IMR-90 (cell line): Measurements from ENCODE around the gene CYTH2. TPM values are rescaled to one million over a fixed set of nuclear protein-coding genes. Genes with fewer than 3 reads are reported as not detected.
"Not testable (repeated sequence)": the region's sequence is repeated elsewhere in the genome, so short reads cannot be mapped to it uniquely, and the experiment has no call there.

ENCODE experiments used
- ATAC-seq: fragments of 200-7000 bp; cut with Tn5 transposase; 2 replicates; pipeline ENCODE4 v1.9.1; 2020; ENCODE audit warnings: low read depth, mild to moderate bottlenecking, moderate library complexity
- BruUV-seq: library from RNA; stranded (reverse); fragments of 400-500 nt; replicated peaks from 2 replicates; lab custom pipeline; 2021; lab: Mats Ljungman, UMichigan
- CTCF ChIA-PET: fragments of 300-600 bp; formaldehyde crosslinking; extraction: SDS; loops from one replicate; lab custom pipeline; 2021; ENCODE audit warnings: antibody characterized with exemption; lab: Yijun Ruan, JAX
- POLR2A ChIA-PET: fragments of 300-600 bp; sonication (Branson Sonifier 250); formaldehyde crosslinking; loops from one replicate; lab custom pipeline; 2022; ENCODE audit warnings: antibody characterized with exemption; ENCODE audit not compliant: unreplicated experiment; lab: Charles Lee
- DNase-seq: peaks from one replicate; pipeline ENCODE4 v3.0.0; 2013
- H2AFZ ChIP-seq: replicated peaks from 2 replicates; pipeline ENCODE3; 2013; ENCODE audit warnings: low read length, mild to moderate bottlenecking; ENCODE audit not compliant: poor library complexity
- H2AK5ac ChIP-seq: 2 replicates; pipeline ENCODE4 v1.6.1; 2013; ENCODE audit warnings: low read depth, low read length, inconsistent platforms
- H2AK9ac ChIP-seq: replicated peaks from 2 replicates; pipeline ENCODE3; 2013; ENCODE audit warnings: mild to moderate bottlenecking, low read depth, low read length, moderate library complexity; ENCODE audit not compliant: poor library complexity
- H2BK120ac ChIP-seq: 2 replicates; pipeline ENCODE4 v1.6.1; 2013; ENCODE audit warnings: low read depth, low read length, inconsistent platforms
- H2BK15ac ChIP-seq: 3 replicates; pipeline ENCODE4 v1.6.1; 2013; ENCODE audit warnings: low read depth, low read length, inconsistent platforms
- H2BK20ac ChIP-seq: 2 replicates; pipeline ENCODE4 v1.6.1; 2013; ENCODE audit warnings: low read depth, mild to moderate bottlenecking, inconsistent platforms, low read length, moderate library complexity
- H2BK5ac ChIP-seq: 2 replicates; pipeline ENCODE4 v1.6.1; 2013; ENCODE audit warnings: mild to moderate bottlenecking, low read depth, low read length, inconsistent platforms; ENCODE audit not compliant: poor library complexity, severe bottlenecking
- H3K14ac ChIP-seq: replicated peaks from 2 replicates; pipeline ENCODE4 v1.6.1; 2013; ENCODE audit warnings: low read depth, low read length, inconsistent platforms
- H3K18ac ChIP-seq: 2 replicates; pipeline ENCODE4 v1.6.1; 2013; ENCODE audit warnings: low read depth, low read length, control low read depth
- H3K23ac ChIP-seq: 2 replicates; pipeline ENCODE4 v1.6.1; 2013; ENCODE audit warnings: low read depth, low read length, inconsistent platforms
- H3K27ac ChIP-seq: 2 replicates; pipeline ENCODE4 v1.5.1; 2013; ENCODE audit warnings: mild to moderate bottlenecking, control low read depth, low read length; ENCODE audit not compliant: insufficient read depth
- H3K27me3 ChIP-seq: 2 replicates; pipeline ENCODE4 v1.6.1; 2013; ENCODE audit warnings: low read length; ENCODE audit not compliant: control insufficient read depth, insufficient read depth
- H3K36me3 ChIP-seq: 2 replicates; pipeline ENCODE4 v1.6.1; 2013; ENCODE audit warnings: low read length, mixed read lengths; ENCODE audit not compliant: control insufficient read depth, insufficient read depth
- H3K4ac ChIP-seq: 2 replicates; pipeline ENCODE4 v1.6.1; 2013; ENCODE audit warnings: low read depth, low read length, inconsistent platforms
- H3K4me1 ChIP-seq: 2 replicates; pipeline ENCODE4 v1.6.1; 2013; ENCODE audit warnings: low read length, mixed read lengths; ENCODE audit not compliant: control insufficient read depth, insufficient read depth
- H3K4me2 ChIP-seq: 2 replicates; pipeline ENCODE4 v1.6.1; 2013; ENCODE audit warnings: low read depth, mild to moderate bottlenecking, control low read depth, low read length, moderate library complexity
- H3K4me3 ChIP-seq: 2 replicates; pipeline ENCODE4 v1.5.1; 2013; ENCODE audit warnings: low read depth, mild to moderate bottlenecking, control low read depth, low read length, moderate library complexity; ENCODE audit not compliant: insufficient read depth
- H3K56ac ChIP-seq: 2 replicates; pipeline ENCODE4 v1.6.1; 2013; ENCODE audit warnings: low read length, inconsistent platforms; ENCODE audit not compliant: insufficient read depth; ENCODE audit errors: extremely low read depth
- H3K79me1 ChIP-seq, 2 experiments: 2 replicates each; pipeline ENCODE4 v1.6.1; 2013; ENCODE audit warnings: low read length in 2 of 2, inconsistent platforms in 1 of 2, low read depth in 1 of 2
- H3K9ac ChIP-seq: 2 replicates; pipeline ENCODE4 v1.6.1; 2013; ENCODE audit warnings: low read depth, low read length, control low read depth
- H3K9me1 ChIP-seq: 2 replicates; pipeline ENCODE4 v1.6.1; 2013; ENCODE audit warnings: low read length, inconsistent platforms; ENCODE audit not compliant: insufficient read depth
- H3K9me3 ChIP-seq: 2 replicates; pipeline ENCODE4 v1.6.1; 2013; ENCODE audit warnings: low read length; ENCODE audit not compliant: control insufficient read depth, insufficient read depth
- H4K20me1 ChIP-seq: 2 replicates; pipeline ENCODE4 v1.6.1; 2013; ENCODE audit warnings: low read length, inconsistent platforms; ENCODE audit not compliant: insufficient read depth
- H4K5ac ChIP-seq: 2 replicates; pipeline ENCODE4 v1.6.1; 2013; ENCODE audit warnings: mild to moderate bottlenecking, low read depth, low read length, control low read depth
- H4K8ac ChIP-seq, 2 experiments: 2 replicates each; pipeline ENCODE4 v1.6.1; 2013; ENCODE audit warnings: low read depth in 2 of 2, low read length in 2 of 2, control low read depth in 1 of 2, inconsistent platforms in 1 of 2
- H4K91ac ChIP-seq: 2 replicates; pipeline ENCODE4 v1.6.1; 2013; ENCODE audit warnings: low read depth, low read length, inconsistent platforms; ENCODE audit not compliant: insufficient read depth
- WGBS, 2 experiments: methylation state at CpG; one replicate each; pipeline versions ENCODE4 v1.1.5 to v1.1.7; 2013; ENCODE audit warnings: missing lambda C conversion rate in 2 of 2; ENCODE audit not compliant: insufficient read length in 1 of 2; ENCODE audit errors: extremely low coverage in 2 of 2; 5-methylcytosine and 5-hydroxymethylcytosine counted together
- dilution Hi-C: fragments of 300-500 bp; cut with HindIII; formaldehyde crosslinking; loops from one replicate; pipeline ENCODE4 v1.14.3; 2018; ENCODE audit warnings: low sequenced_read_pairs; ENCODE audit not compliant: unreplicated experiment
- in situ Hi-C: fragments of 300-500 bp; cut with MboI; formaldehyde crosslinking; loops from 3 replicates; pipeline ENCODE4 v1.14.3; 2019; ENCODE audit warnings: low sequenced_read_pairs, inconsistent platforms, mixed read lengths
- intact Hi-C: fragments of 100-400 bp; cut with micrococcal nuclease; formaldehyde crosslinking; loops from 2 replicates; pipeline ENCODE4 v1.10.0; 2022
- polyA plus RNA-seq, 3 experiments: library from polyadenylated mRNA; depleted of rRNA; stranded (reverse); fragments of >200 nt; gene quantifications; 2 replicates each; pipeline ENCODE4 v1.2.3, GENCODE V29; 2012; ENCODE audit warnings: low replicate concordance in 1 of 3
- total RNA-seq: library from RNA; depleted of rRNA; stranded (reverse); fragments of >200 nt; gene quantifications from 2 replicates; pipeline ENCODE4 v1.2.3, GENCODE V29; 2012

The CYTH2 gene
- total and polyA plus RNA-seq, 2 of the 4 experiments (the other 2 are of a cell fraction): 35.8 to 62.0 TPM

DNA sequence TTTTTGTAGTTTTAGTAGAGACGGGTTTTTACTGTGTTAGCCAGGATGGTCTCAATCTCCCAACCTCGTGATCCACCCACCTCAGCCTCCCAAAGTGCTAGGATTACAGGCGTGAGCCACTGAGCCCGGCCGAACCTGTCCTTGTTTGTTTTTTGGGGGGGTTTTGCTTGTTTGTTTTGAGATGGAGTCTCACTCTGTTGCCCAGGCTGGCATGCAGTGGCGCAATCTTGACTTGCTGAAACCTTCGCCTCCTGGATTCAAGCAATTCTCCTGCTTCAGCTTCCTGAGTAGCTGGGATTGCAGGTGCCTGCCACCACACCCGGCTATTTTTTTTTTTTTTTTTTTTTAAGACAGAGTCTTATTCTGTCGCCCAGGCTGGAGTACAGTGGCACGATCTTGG is 17.5 kb downstream of the CYTH2 start:
- H3K23ac ChIP-seq, H3K36me3 ChIP-seq, H3K4me3 ChIP-seq, H2BK120ac ChIP-seq, H4K8ac ChIP-seq, H3K4me2 ChIP-seq, H2BK15ac ChIP-seq, H3K9ac ChIP-seq, H2AK5ac ChIP-seq, H2AFZ ChIP-seq, H3K79me1 ChIP-seq, H4K5ac ChIP-seq, intact Hi-C loops, H3K27ac ChIP-seq, BruUV-seq, H3K9me3 ChIP-seq, H3K18ac ChIP-seq, H2AK9ac ChIP-seq, H2BK20ac ChIP-seq, DNase-seq, H2BK5ac ChIP-seq, POLR2A ChIA-PET, H3K56ac ChIP-seq, H3K27me3 ChIP-seq, H3K14ac ChIP-seq, ATAC-seq, H4K91ac ChIP-seq, in situ Hi-C loops, H3K4ac ChIP-seq, H4K20me1 ChIP-seq, dilution Hi-C loops: not testable (repeated sequence)
- CTCF ChIA-PET: interaction anchor here (4.4 kb wide), 1 partner anchor 98 kb away, joined by 35 read pairs; no protein-coding TSS in a partner anchor
- Histone ChIP-seq H3K9me1 (peaks cover 11% of the 10 kb centered on the region), H3K4me1 (peaks cover 21% of the 10 kb centered on the region)
- no CpG with 5 or more reads among the region's 10 CpGs for WGBS, 2 experiments
